Activated CD4-positive, CD25-positive, alpha-beta regulatory T cell treated with anti-CD3 and anti-CD28 coated beads, Interleukin-2, amount 50 U/mL, for 24 hours (primary cell): Measurements from ENCODE around the gene MAP3K5.
"Not testable (repeated sequence)": the region's sequence is repeated elsewhere in the genome, so short reads cannot be mapped to it uniquely, and the experiment has no call there.

Experiments
- ATAC-seq, 2 donors: fragments of 150-1000 bp; cut with Tn5 transposase; one replicate each; pipeline ENCODE4 v1.10.0; 2021; ENCODE audit warnings: mild to moderate bottlenecking in 1 of 2, moderate library complexity in 1 of 2

MAP3K5 gene, protein sequence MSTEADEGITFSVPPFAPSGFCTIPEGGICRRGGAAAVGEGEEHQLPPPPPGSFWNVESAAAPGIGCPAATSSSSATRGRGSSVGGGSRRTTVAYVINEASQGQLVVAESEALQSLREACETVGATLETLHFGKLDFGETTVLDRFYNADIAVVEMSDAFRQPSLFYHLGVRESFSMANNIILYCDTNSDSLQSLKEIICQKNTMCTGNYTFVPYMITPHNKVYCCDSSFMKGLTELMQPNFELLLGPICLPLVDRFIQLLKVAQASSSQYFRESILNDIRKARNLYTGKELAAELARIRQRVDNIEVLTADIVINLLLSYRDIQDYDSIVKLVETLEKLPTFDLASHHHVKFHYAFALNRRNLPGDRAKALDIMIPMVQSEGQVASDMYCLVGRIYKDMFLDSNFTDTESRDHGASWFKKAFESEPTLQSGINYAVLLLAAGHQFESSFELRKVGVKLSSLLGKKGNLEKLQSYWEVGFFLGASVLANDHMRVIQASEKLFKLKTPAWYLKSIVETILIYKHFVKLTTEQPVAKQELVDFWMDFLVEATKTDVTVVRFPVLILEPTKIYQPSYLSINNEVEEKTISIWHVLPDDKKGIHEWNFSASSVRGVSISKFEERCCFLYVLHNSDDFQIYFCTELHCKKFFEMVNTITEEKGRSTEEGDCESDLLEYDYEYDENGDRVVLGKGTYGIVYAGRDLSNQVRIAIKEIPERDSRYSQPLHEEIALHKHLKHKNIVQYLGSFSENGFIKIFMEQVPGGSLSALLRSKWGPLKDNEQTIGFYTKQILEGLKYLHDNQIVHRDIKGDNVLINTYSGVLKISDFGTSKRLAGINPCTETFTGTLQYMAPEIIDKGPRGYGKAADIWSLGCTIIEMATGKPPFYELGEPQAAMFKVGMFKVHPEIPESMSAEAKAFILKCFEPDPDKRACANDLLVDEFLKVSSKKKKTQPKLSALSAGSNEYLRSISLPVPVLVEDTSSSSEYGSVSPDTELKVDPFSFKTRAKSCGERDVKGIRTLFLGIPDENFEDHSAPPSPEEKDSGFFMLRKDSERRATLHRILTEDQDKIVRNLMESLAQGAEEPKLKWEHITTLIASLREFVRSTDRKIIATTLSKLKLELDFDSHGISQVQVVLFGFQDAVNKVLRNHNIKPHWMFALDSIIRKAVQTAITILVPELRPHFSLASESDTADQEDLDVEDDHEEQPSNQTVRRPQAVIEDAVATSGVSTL (N-terminal part only)

DNA sequence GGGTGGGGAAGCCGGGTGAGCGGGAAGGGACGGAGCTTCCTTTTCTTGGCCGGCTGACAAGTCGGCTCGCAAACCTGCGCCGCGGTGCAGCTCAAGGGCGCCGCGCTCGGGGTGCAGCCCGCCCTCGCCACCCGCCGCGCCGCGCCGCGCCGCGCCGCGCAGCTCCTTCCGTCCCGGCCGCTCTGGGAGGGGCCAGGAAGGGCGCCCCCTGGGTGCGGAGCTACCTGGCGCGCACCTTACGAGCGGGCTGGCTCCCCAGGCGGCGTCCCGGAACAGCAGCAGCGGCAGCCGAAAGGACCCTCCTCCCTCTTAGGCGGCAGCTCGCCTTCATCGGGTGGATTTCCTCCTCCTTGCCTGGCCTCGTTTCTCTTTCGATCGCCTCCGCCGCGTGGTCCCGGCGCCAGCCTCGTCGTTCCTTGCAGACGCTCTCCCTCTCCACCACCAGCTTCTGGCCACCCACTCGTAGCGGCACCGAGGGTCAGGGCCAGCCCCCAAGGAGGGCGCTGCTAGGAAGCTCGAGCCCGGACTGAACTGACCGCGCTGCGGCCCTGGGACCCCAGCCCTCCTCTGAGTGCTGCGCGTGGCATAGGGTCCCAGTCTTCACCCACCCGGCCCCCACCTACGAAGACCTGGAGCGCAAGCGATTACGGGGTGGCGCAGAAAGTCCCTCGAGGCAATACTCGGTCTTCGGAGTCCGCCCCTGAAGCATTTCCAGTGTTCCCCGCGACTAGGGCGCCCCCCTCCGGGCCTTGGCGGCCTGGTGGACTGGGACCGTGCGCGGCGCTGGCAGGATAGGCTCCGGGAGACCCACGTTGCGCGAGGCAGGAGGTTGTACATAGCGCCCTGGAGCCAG is at the start of gene MAP3K5:
MAP3K5 (minus strand) TSS at position 68 of the 853 bp plus-strand sequence. CDS start 320 bp downstream, outside the sequence.
- peak; percentile 71 to 78 for ATAC-seq

GRCh38 chr6:136840276-136841001 is 48.2 kb upstream of the MAP3K5 start:
- ATAC-seq = no peak

DNA sequence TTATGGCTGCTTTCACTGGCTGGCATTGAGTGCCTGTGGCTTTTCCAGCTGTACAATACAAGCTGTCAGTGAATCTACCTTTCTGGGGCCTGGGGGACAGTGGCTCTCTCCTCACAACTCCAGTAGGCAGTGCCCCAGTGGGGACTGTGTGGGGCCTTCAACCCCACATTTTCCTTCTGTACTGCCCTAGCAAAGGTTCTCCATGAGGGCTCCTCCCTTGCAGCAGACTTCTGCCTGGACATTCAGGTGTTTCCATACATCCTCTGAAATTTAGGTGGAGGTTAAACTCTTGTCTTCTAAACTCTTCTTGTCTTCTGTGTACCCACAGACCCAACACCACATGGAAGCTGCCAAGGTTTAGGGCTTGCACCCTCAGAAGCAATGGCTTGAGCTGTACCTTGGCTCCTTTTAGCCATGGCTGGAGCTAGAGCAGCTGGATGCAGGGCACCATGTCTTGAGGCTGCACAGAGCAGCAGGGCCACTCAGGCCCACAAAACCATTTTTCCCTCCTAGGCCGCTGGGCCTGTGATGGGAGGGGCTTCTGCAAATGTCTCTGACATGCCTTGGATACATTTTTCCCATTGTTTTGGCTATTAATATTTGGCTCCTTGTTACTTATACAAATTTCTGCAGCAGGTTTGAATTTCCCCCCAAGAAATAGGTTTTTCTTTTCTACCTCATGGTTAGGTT is 39.7 kb upstream of the MAP3K5 start:
- ATAC-seq = no peak

DNA sequence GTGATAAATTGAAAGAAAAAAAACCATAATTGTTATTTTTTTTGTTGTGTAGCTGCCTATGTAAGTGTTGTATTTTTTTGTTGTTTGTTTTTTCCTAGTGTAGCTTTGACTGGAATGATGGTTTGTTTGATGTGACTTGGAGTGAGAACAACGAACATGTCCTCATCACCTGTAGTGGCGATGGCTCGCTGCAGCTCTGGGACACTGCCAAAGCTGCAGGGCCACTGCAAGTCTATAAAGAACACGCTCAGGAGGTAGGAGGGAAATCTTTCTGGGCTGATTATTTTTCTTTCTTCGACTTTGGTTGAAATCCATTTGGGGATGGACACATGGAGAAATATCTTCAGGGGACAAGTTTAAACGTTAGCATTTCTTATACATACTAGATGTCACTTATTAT is 33.9 kb upstream of the MAP3K5 start:
- ATAC-seq = no peak

DNA sequence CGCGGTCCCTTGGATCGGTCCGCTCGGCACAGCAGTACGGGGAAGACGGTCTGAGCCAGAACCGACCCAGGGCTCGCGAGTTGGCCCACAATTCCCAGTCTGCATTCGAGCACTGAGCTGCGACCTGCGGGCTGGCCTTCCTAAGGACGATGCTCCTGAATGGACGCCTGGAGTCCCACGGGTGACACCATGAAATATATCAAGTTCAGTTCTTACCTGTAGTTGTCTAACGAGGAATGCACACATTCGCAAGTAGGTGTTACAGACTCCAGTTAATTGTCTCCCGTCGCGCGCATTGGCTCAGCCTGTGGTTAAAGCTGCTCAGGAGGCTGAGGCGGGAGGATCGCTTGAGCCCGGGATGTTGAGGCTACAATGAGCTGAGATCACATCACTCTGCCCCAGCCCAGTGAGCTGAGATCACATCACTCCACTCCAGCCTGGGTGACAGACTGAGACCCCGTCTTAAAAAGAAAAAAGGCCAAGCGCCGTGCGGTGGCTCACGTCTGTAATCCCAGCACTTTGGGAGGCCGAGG is 30.9 kb upstream of the MAP3K5 start:
- ATAC-seq = no peak

GRCh38 chr6:136822376-136823127 is 30.3 kb upstream of the MAP3K5 start, which contains the start of gene PEX7:
Gene PEX7 (plus strand): TSS chr6:136822592. CDS start chr6:136822666, 74 bp downstream.
- ATAC-seq = peak; percentile 96

DNA sequence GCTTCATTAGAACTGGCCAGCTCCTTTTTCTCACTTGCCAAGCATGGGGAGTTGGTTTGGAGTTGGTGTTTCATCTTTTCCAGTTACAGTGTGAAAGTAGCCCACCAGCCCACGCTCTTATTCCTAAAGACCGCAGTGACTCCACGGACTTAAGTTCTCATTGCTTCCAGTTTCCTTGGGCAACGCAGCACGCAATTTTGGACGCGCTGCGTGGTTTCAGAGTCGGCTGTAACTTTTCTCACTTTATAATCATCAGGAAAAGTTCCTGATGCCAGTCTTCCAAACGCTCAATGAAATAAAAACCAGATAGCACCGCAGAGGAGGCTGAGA is 29.7 kb upstream of the MAP3K5 start:
- ATAC-seq = no peak

DNA sequence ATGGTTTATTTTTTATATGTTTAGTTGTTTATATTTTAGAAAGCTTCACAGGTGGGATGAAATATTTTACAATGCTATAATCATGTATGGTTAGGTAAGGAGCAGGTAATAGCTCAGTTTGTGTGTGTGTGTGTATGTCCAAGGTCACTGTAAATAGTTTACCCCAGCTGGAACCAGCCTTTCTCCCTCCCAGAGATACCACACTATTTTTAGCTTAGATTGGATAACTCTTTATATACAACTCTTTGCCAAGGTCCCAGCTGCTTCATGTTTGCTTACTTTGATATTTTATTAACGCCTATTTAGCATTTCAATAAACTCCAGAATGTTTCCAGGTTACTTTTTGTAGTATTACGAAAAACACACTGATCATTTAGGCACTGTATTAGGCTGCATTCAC is 28.3 kb upstream of the MAP3K5 start:
- ATAC-seq = no peak

DNA sequence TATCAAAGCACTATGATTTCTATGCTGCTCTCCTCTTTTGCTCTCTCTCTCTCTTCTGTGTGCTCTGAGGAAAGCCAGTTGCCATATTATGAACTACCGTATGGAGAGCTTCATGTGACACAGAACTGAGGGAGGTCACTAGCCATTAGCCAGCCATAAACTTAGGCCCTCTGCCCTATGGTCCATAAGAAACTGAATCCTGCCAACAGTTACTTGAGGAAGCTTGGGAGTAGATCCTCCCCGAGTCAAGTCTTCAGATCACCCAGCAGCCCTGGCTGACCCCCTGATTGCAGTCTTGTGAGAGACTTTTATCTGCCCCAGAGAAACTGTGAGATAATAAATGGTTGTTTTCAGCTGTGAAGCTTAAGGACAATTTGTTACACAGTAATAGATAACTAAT is 24.4 kb upstream of the MAP3K5 start:
- no peak for ATAC-seq

- not testable (repeated sequence) for ATAC-seq
Observed at GRCh38 chr6:136815608-136816007, 23.3 kb upstream of the MAP3K5 start.

DNA sequence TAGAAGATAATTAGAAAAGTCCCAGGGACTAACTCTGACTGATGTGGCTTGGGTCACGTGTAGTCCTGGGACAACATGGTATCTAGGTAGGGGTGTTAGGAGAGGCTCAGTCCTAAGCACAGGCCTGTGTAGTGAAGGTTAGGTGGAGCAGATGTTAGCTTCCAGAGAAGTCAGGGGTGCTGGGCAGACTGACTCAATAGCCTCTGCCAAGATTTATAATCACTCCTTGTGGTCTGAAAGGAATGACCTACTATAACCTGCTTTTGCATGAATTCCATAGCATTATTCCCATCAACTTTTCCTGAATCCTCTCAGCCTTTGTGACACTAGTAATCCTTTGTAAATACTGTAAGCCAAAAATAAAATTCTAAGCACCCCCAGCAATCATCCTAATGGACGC is 19.9 kb upstream of the MAP3K5 start:
- ATAC-seq = no peak

DNA sequence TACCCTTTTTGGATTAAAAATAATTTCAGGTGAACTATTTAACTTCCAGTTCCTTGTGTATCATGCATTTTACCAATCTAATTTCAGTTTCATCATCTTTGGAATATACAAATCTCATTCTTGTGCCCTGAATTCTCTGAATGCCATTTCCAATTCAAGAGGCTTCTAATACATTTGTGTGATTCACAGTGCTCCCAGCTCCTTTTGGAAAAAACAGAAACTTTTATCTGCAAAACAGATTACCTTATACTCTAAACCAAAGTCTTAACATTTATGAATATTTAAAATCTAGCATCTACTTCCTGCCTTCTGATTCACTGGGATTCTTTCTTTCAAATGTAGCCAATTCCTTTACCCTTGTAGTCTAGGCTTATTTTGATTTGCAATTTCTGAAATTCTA is 19.0 kb upstream of the MAP3K5 start:
- ATAC-seq = no peak

DNA sequence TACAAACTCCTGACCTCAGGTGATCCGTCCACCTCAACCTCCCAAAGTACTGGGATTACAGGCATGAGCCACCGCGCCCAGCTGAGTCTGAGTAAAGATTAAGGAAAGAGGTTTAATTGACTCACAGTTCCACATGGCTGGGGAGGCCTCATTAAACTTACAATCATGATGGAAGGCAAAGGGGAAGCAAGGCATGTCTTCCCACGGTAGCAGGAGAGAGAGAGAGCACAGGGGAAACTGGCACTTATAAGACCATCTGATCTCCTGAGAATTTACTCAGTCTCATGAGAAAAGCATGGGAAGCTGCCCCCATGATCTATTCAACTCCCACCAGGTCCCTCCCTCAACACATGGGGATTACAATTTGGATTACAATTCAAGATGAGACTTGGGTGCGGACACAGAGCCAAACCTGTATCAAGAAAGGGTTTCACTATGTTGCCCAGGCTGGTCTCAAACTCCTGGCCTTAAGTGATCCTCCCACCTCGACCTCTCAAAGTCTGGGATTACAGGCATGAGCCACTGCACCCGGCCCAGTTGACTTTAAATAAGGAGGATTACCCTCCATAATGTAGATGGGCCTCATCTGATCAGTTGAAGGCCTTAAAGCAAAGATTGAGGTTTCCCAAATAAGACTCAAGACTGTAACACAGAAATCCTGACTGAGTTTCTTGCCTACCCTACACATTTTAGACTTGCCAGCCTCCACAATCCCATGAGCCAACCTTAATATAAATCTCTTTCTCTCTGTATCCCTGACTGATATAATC is 17.0 kb upstream of the MAP3K5 start:
- ATAC-seq = no peak

DNA sequence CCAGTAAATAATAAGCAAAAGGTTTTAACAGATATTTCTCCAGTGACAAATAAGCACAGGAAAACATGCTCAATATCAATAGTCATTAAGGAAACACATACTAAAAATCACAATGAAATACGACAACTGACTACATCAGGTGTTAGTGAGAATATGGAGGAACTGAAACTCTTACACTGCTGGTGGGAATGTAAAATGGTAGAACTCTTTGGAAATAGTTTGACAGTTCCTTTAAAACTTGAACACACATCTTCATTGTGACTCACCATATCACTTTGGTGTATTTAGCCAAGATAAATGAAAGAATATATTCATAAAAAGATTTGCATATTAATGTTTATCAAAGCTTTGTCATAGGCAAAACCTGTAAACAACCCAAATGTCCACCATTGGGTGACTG is 11.3 kb upstream of the MAP3K5 start:
- ATAC-seq = no peak

DNA sequence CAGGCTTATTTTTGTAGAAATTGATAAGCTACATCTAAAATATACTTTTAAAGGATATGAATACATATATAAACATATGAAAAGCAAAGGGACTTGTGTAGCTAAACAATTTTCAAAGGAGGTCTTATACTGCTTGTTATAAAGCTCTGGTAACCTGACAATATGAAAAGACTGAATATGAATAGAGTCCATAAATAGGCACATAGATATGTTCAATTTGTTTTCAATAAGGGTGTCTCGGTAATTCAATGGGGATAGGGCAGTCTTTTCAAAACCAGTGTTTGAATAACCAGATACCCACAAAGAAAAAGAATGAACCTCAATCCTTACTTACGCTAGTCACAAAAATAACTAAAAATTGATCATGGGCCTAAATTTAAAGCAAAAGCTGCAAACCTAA is 9.3 kb upstream of the MAP3K5 start:
- no peak for ATAC-seq

DNA sequence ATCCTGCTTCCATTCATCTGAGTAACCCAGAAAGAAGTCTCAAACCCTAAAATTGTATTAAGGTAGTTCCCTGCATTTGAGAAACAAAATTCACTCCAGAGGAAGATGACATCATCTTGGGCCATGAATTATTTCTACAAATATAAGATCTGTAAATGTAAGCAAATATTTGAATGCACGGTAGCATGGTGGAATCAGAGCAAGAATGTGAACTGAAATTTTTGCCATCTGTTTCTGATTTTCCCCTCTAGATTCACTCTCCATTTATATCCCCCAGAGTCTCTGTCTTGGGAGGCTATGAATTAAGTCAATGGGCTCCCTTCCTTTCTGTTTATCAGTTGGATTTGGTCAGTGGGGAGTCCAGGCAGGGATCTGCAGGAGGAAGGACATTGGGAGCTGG is 5.8 kb upstream of the MAP3K5 start:
- no peak for ATAC-seq

GRCh38 chr6:136795996-136796395 is 3.7 kb upstream of the MAP3K5 start:
- ATAC-seq = no peak

- ATAC-seq = no peak
Observed at GRCh38 chr6:136795386-136795785, 3.1 kb upstream of the MAP3K5 start.

GRCh38 chr6:136793363-136793762 is 1.1 kb upstream of the MAP3K5 start:
- ATAC-seq = no peak
